Nephron progenitor cell (in vitro differentiated cells): Measurements from ENCODE around the gene DVL1.

Experiments
- DNase-seq: peaks from one replicate; pipeline ENCODE4 v3.0.0; 2021
- H3K27ac Mint-ChIP-seq: 2 replicates; pipeline ENCODE4 v1.8.0; 2021; ENCODE audit warnings: mild to moderate bottlenecking, moderate library complexity, mixed read lengths
- H3K27me3 Mint-ChIP-seq: 2 replicates; pipeline ENCODE4 v1.8.0; 2021; ENCODE audit warnings: mild to moderate bottlenecking, low read depth, mixed read lengths; ENCODE audit not compliant: poor library complexity
- H3K36me3 Mint-ChIP-seq: 2 replicates; pipeline ENCODE4 v1.8.0; 2021; ENCODE audit warnings: low read depth, mixed read lengths
- H3K4me1 Mint-ChIP-seq: 2 replicates; pipeline ENCODE4 v1.8.0; 2021; ENCODE audit warnings: mixed read lengths
- H3K4me3 Mint-ChIP-seq: 2 replicates; pipeline ENCODE4 v1.8.0; 2021; ENCODE audit warnings: mild to moderate bottlenecking, moderate library complexity, mixed read lengths
- H3K9me3 Mint-ChIP-seq: 2 replicates; pipeline ENCODE4 v1.8.0; 2021; ENCODE audit warnings: mild to moderate bottlenecking, moderate library complexity, mixed read lengths
- CTCF ChIP-seq: fragments of 200-600 bp; sonication (generic); IDR thresholded peaks from 2 replicates; pipeline ENCODE4 v1.5.0; 2021; ENCODE audit warnings: antibody characterized with exemption

Gene DVL1

GRCh38 chr1:1336931-1337792 lies 12.1 kb downstream of the DVL1 start:
- H3K27me3 Mint-ChIP-seq, result no peaks in the 10 kb centered on the region
- DNase-seq, result no peak
- no peaks in the 10 kb centered on the region for H3K9me3 Mint-ChIP-seq
- TF ChIP-seq CTCF, result no peak
- H3K36me3 Mint-ChIP-seq, result peaks cover 16% of the 10 kb centered on the region
- H3K4me3 Mint-ChIP-seq, result no peak overlapping the region
- H3K4me1 Mint-ChIP-seq, result peaks cover 4% of the 10 kb centered on the region
- no peak overlapping the region for H3K27ac Mint-ChIP-seq

GRCh38 chr1:1336446-1336845 lies 12.8 kb downstream of the DVL1 start:
- no peaks in the 10 kb centered on the region for H3K9me3 Mint-ChIP-seq
- no peak for DNase-seq
- H3K27me3 Mint-ChIP-seq, result no peaks in the 10 kb centered on the region
- H3K36me3 Mint-ChIP-seq, result peaks cover 16% of the 10 kb centered on the region
- H3K4me1 Mint-ChIP-seq, result peaks cover 4% of the 10 kb centered on the region
- H3K27ac Mint-ChIP-seq, result no peak overlapping the region
- H3K4me3 Mint-ChIP-seq, result no peak overlapping the region
- TF ChIP-seq CTCF, result no peak

- no peak for DNase-seq
- peaks cover 4% of the 10 kb centered on the region for H3K4me1 Mint-ChIP-seq
- H3K9me3 Mint-ChIP-seq, result no peaks in the 10 kb centered on the region
- H3K27ac Mint-ChIP-seq, result no peak overlapping the region
- H3K36me3 Mint-ChIP-seq, result peaks cover 10% of the 10 kb centered on the region
- no peak overlapping the region for H3K4me3 Mint-ChIP-seq
- no peaks in the 10 kb centered on the region for H3K27me3 Mint-ChIP-seq
- TF ChIP-seq CTCF, result no peak
Observed at GRCh38 chr1:1335792-1336248, 13.4 kb downstream of the DVL1 start.

DNA sequence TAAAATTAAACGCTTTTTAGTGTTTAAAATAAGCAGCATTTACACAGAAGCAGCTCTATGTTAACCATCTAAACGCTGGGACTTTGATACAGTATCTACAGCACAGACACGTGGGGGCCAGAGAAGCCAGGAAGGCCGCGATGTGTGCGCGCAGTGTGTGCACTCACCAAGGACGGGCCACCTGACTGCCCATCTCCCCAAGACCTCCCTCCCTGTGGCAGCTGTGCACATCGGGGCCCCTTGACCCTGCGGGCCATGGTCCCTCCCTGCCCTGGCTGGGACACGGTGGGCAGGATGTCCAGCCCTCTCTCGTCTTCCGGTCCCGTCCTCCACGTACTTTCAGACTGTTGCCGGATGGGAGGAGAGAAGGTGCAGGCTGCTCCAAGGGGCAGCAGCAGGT lies 13.9 kb downstream of the DVL1 start:
- H3K9me3 Mint-ChIP-seq, result no peaks in the 10 kb centered on the region
- no peak overlapping the region for H3K4me3 Mint-ChIP-seq
- H3K36me3 Mint-ChIP-seq, result peaks cover 4% of the 10 kb centered on the region
- H3K27me3 Mint-ChIP-seq, result no peaks in the 10 kb centered on the region
- no peak for DNase-seq
- TF ChIP-seq CTCF, result no peak
- H3K27ac Mint-ChIP-seq, result no peak overlapping the region
- H3K4me1 Mint-ChIP-seq, result peaks cover 4% of the 10 kb centered on the region

GRCh38 chr1:1334835-1335234 lies 14.4 kb downstream of the DVL1 start:
- Mint-ChIP-seq H3K4me1 (peaks cover 4% of the 10 kb centered on the region), H3K9me3 (no peaks in the 10 kb centered on the region), H3K27ac (no peak overlapping the region)

More at GRCh38 chr1:1334835-1335234, 14.4 kb downstream of the DVL1 start:
- peak; percentile 87 for DNase-seq
- Mint-ChIP-seq H3K36me3 (peaks cover 4% of the 10 kb centered on the region), H3K4me3 (no peak overlapping the region), H3K27me3 (no peaks in the 10 kb centered on the region)
- no peak for TF ChIP-seq CTCF
